ENCODE measurements around the gene STIL. TPM values are rescaled to one million over a fixed set of nuclear protein-coding genes. Genes with fewer than 3 reads are reported as not detected.
A peak's percentile ranks its signal among the peaks of the same experiment; 100 is the strongest.

Gene STIL
- total RNA-seq, 4 donors from 2014 or later = 2.8 to 4.2 (median 4.0) TPM

- TF ChIP-seq CTCF (IDR thresholded peaks at IDR 0.05) (no peak), POLR2AphosphoS5 (IDR thresholded peaks at IDR 0.05) (no peak), EP300 (IDR thresholded peaks at IDR 0.05) (no peak), POLR2A (IDR thresholded peaks at IDR 0.05) (no peak)
- 56% methylated on average over 5 of the region's 5 CpGs for WGBS
- Histone ChIP-seq H3K36me3 (no peaks in the 10 kb centered on the region), H3K4me3 (no peak overlapping the region), H3K4me1 (no peaks in the 10 kb centered on the region), H3K27ac (no peak overlapping the region), H3K9me3 (no peaks in the 10 kb centered on the region), H3K27me3 (peaks cover 27% of the 10 kb centered on the region)
- no peak for DNase-seq (ENCODE audit: low spot score in 2 of 2)
Measured at GRCh38 chr1:47238935-47239592, 74.9 kb downstream of the STIL start.

GRCh38 chr1:47235806-47236205, 78.1 kb downstream of the STIL start:
- 85% methylated on average over 4 of the region's 4 CpGs for WGBS
- DNase-seq (ENCODE audit: low spot score in 2 of 2) = no peak
- TF ChIP-seq POLR2AphosphoS5 (IDR thresholded peaks at IDR 0.05) = no peak
- TF ChIP-seq EP300 (IDR thresholded peaks at IDR 0.05) = no peak
- no peak for TF ChIP-seq CTCF (IDR thresholded peaks at IDR 0.05)
- no peak for TF ChIP-seq POLR2A (IDR thresholded peaks at IDR 0.05)
- Histone ChIP-seq H3K27ac (no peak overlapping the region), H3K36me3 (no peaks in the 10 kb centered on the region), H3K4me3 (no peak overlapping the region), H3K4me1 (peaks cover 18% of the 10 kb centered on the region), H3K27me3 (peaks cover 51% of the 10 kb centered on the region), H3K9me3 (no peaks in the 10 kb centered on the region)

- no peak overlapping the region for H3K27ac ChIP-seq
- peaks cover 18% of the 10 kb centered on the region for H3K4me1 ChIP-seq
- TF ChIP-seq EP300 (IDR thresholded peaks at IDR 0.05) (no peak), POLR2A (IDR thresholded peaks at IDR 0.05) (no peak), CTCF (IDR thresholded peaks at IDR 0.05) (no peak), POLR2AphosphoS5 (IDR thresholded peaks at IDR 0.05) (no peak)
Measured at GRCh38 chr1:47235241-47235681, 78.7 kb downstream of the STIL start.

GRCh38 chr1:47233186-47233585, 80.8 kb downstream of the STIL start:
- no peak for DNase-seq (ENCODE audit: low spot score in 2 of 2)
- H3K4me1 ChIP-seq = peaks cover 28% of the 10 kb centered on the region
- no peak for TF ChIP-seq POLR2AphosphoS5 (IDR thresholded peaks at IDR 0.05)
- TF ChIP-seq CTCF (IDR thresholded peaks at IDR 0.05) = no peak
- TF ChIP-seq POLR2A (IDR thresholded peaks at IDR 0.05) = no peak
- TF ChIP-seq EP300 (IDR thresholded peaks at IDR 0.05) = no peak
- 80% methylated on average over 6 of the region's 6 CpGs for WGBS
- no peaks in the 10 kb centered on the region for H3K36me3 ChIP-seq
- H3K27ac ChIP-seq = no peak overlapping the region
- peaks cover 71% of the 10 kb centered on the region for H3K27me3 ChIP-seq
- no peak overlapping the region for H3K4me3 ChIP-seq
- H3K9me3 ChIP-seq = no peaks in the 10 kb centered on the region

More at GRCh38 chr1:47235241-47235681, 78.7 kb downstream of the STIL start:
- 35% methylated on average over 14 of the region's 21 CpGs for WGBS
- Histone ChIP-seq H3K27me3 (peaks cover 57% of the 10 kb centered on the region), H3K9me3 (no peaks in the 10 kb centered on the region), H3K4me3 (no peak overlapping the region), H3K36me3 (no peaks in the 10 kb centered on the region)
- peak in 1 of 2 donors; percentile 81 for DNase-seq (ENCODE audit: low spot score in 2 of 2)

GRCh38 chr1:47232187-47232874, 81.6 kb downstream of the STIL start, which contains the start of gene TAL1:
Gene TAL1, minus strand, starts transcription at chr1:47232225. Its CDS starts 6,337 bp downstream, at chr1:47225888.
- TF ChIP-seq EP300 (IDR thresholded peaks at IDR 0.05) (no peak), POLR2A (IDR thresholded peaks at IDR 0.05) (no peak), POLR2AphosphoS5 (IDR thresholded peaks at IDR 0.05) (peak in 1 of 3 donors; percentile 31)
- DNase-seq (ENCODE audit: low spot score in 2 of 2) = no peak
- H3K4me3 ChIP-seq = peak within 1 kb of the TSS; percentile 37
- peak within 1 kb of the TSS; percentile 60 for H3K27ac ChIP-seq
- 29% methylated on average over 7 of the region's 51 CpGs for WGBS
- H3K27me3 ChIP-seq = peaks cover 80% of the 10 kb centered on the region
- no peaks in the 10 kb centered on the region for H3K36me3 ChIP-seq
- peaks cover 28% of the 10 kb centered on the region for H3K4me1 ChIP-seq
- H3K9me3 ChIP-seq = no peaks in the 10 kb centered on the region

Measured in suprapubic skin (tissue), 4 donors.